HG03378 (cell line): ENCODE results near the gene DEFB132.
"Not testable (repeated sequence)": the region's sequence is repeated elsewhere in the genome, so short reads cannot be mapped to it uniquely, and the experiment has no call there.

Source experiments
- ATAC-seq: cut with Tn5 transposase; IDR thresholded peaks from one replicate; pipeline ENCODE4 v1.9.1; 2021; ENCODE audit warnings: mild to moderate bottlenecking, moderate library complexity; ENCODE audit not compliant: unreplicated experiment

Gene DEFB132, protein sequence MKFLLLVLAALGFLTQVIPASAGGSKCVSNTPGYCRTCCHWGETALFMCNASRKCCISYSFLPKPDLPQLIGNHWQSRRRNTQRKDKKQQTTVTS

DNA sequence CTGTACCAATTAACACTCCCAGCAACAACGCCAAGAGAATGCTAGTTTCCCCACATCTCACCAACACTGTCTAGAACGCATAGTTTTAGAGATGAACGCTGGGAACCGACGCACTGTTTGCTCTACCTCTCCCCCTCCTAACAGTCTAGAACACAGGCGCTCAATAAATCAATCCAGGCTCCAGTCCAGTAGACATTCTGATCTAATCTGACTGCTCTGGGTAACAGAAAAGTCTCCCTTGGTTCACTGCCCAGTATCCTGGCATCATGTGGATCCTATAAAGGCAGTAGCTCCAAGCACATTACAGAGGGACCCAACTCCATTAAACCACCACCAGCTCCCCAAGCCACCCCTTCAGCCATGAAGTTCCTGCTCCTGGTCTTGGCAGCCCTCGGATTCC lies at the start of gene DEFB132:
Gene DEFB132 (plus strand): TSS at position 306 of the 400 bp plus-strand sequence. CDS start 55 bp downstream, at position 361.
- ATAC-seq: no peak

DNA sequence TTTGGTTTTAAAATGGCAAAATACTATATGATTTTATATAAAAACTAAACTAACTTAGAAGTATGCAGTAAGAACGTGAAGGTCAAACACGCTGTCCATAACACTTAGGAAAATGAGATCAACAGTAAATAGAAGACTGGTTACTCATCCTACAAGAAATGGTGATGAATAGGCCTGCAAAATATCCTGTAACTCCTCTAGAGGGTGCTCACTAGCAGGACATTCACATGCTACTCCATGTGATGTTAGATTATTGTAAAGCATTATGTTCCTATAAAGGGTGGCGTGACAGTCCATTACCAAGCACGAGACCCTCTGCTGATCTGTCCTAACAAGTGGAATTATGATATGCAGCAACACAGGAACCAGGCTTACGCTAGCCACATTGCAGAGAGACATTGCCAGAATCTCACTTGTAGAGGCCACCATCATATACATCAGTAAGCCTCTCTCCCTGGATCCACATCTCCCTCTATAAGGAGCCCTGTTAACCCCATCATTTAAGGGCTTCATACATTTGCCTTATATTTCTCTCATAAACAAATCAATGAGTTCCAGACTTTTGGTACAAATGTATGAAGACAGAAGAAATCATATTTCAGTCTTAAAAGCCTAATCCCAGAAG lies 48.5 kb upstream of the DEFB132 start:
- ATAC-seq: peak; percentile 55

DNA sequence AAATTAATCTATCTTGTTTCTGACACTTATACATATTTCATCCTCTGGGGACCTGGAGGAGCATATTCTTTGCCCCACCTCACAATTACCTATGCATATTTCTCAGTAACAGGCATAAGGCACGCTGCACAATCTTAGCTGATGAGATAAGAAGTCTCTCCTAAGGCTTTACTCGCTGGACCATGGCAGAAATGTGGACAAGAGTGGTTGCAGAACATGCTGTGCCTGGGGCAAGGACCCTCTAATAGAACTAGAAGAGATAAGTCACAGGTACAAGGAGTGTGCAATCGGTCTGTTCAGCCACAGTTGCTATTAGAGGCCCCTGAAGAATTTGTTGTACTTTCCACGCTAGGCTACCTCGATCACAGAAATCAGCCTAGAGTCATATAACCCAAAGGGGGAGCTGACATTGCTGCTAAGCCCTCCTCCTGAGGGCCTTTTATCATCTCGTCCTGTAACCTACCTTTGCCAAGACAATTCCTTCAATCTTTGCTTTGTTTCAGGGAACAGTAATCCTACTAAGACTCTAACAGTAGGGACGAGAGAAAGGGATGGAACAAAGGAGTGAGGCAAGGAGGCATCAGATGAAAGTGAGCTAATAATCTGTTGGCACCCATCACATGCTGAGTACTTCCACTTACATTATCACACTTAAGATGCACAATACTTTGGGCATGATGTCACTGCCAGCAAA lies 46.6 kb upstream of the DEFB132 start:
- ATAC-seq: no peak

DNA sequence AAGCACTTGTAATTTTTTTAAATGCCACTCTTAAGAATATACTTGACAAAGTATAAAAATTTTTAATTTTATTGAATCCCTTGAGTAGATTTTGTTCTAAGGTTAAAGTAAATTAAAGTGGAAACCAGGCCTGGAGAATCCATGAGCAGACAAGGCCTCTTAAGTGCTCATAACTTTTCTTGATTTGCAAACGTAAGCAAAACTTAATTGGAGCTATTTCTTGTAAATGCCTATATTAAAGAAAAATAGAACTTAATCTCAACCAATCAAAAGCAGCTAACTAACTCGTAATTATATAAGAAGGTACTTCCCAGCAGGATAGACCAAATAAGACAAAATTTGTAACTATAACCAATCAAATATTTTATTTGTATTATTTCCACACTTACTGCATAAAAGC lies 43.1 kb upstream of the DEFB132 start:
- ATAC-seq: no peak

DNA sequence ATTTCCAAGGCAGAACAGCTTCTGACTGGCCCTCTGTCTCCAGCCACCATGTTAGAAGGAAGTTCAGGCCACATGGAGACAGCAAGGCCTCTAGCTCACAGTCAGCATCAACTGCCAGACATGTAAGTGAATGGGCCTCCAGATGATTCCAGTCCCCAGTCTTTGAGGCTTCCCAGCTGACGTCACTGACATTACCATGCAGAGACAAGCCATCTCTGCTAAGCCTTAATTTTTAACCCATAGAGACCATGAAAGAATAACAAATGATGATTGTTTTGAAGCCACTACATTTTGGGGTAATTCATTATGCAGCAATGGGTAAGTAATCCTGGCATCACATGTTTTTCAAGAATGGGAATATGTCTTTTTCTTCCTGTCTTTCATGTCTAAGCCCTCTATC lies 41.7 kb upstream of the DEFB132 start:
- no peak for ATAC-seq

DNA sequence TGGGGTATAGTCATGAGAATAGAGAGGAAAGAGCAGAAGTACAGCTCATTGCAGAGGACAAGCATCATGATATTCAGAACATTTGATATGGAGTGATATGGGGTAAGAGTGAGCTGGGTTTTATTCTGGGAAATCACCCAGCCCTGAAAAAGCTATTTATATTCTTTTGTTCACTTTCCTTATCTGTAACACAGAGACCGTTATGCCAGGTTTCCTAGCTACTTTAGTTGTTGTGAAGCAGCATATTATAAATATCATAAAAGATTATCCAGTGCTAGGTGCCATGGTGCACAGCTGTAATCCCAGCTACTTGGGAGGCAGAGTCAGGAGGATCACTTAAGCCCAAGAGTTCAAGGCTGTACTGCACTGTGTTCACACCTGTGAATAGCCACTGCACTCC lies 40.3 kb upstream of the DEFB132 start:
- ATAC-seq: no peak

DNA sequence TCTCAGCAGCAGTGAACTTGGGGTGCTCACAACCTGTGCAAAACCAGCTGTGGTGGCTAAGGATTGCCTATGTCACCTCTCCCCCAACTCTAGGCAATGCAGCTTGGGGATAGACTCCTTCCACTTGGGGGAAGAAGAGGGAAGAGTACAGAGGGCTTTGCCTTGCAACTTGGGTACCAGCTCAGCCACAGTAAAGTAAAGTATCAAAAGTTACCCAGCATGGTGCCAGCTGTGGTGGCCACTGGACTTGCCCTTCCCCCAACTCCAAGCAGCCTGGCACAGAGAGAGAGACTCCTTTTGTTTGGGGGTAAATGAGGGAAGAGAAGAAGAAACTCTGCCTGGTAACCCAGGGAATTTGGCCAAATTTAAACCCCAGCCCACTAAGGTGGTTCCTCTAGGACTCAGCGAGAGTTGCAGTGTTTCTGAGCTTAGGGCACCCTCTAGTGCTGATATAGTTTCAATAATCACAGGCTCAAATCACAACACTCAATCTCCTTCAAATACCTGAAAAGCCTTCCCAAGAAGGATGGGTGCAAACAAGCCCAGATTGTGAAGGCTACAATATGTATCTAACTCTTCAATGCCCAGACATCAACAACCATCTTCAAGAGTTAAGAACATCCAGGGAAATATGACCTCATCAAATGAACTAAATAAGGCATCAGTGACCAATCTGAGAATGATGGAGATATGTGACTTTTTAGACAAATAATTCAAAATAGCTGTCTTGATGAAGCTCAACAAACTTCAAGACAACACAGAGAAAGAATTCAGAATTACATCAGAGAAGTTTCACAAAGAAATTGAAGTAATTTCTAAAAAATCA lies 38.0 kb upstream of the DEFB132 start:
- ATAC-seq: no peak

DNA sequence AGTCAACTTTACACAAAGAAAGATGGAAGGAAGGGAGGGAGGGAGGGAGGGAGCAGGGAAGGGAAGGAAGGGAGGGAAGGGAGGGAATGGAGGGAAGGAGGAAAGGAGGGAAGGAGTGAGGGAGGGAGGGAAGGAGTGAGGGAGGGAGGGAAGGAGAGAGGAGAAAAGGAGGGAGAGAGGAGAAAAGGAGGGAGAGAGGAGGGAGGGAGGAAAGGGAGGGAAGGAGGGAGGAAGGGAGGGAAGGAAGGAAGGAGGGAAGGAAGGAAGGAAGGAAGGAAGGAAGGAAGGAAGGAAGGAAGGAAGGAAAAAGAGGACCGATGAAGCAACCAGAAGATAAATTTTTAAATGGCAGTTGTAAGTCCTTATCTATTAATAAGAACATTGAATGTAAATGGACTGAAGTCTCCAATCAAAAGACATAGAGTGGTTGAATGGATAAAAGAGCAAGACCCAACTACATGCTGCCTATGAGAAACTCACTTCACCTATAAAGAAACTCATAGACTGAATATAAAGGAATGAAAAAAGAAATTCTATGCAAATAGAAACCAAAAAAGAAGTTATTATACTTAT lies 36.2 kb upstream of the DEFB132 start:
- no peak for ATAC-seq

DNA sequence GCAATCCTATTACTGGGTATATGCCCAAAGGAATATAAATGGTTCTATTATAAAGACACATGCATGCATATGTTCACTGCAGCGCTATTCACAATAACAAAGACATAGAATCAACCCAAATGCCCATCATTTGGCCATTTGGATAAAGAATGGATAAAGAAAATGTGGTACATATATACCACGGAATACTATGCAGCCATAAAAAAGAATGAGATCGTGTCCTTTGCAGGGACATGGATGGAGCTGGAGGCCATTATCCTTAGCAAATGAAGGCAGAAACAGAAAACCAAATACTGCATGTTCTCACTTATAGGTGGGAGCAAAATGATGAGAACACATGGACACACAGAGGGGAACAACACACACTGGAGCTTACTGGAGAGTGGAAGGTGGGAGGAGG lies 31.6 kb upstream of the DEFB132 start:
- not testable (repeated sequence) for ATAC-seq

DNA sequence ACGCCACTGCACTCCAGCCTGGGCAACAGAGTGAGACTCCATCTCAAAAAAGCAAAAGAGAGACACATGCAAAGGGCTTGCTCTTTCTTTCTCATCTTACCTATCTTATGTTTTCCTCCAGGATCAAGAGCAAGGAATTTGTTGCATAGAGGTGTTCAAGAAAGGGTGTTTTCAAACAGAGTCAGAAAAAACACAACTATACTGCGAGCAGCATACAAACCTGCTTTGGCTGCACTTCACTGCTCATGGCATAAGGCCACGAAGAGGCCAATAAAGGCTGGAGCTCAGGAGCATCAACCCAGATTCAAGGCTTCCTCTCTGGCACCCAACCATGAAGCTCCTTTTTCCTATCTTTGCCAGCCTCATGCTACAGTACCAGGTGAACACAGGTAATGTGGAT lies 30.6 kb upstream of the DEFB132 start, which contains the start of gene DEFB129:
Gene DEFB129 (plus strand): TSS at position 301 of the 400 bp plus-strand sequence. CDS start 31 bp downstream, at position 332.
- ATAC-seq: no peak

DNA sequence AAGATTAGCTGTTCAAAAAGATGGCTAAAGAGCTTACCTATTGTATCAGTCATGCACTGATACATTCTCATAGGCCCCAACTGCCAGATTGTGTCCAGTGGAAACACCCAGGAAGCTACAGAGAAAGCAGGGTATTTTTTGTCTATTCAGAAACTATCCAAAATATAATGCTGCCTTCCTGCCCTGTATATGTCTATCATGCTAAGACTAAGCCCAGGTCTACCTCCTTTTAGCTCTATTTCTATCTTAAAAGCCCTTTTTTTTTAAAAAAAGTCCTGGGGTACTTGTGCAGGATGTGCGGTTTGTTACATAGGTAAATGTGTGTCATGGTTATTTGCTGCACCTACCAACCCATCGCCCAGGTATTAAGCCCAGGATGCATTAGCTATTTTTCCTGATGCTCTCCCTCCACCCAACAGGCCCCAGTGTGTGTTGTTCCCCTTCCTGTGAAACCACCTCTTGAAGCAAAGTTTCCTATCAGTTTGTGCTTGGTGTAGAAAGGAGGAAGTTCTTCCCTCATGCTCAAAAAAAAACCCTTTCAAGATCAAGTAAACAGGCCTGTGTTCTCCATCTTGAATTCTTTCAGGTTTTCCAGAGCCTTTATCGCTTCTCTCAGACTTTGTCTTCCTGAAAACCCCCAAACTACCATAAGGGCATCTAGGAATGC lies 30.0 kb upstream of the DEFB132 start:
- ATAC-seq: no peak

DNA sequence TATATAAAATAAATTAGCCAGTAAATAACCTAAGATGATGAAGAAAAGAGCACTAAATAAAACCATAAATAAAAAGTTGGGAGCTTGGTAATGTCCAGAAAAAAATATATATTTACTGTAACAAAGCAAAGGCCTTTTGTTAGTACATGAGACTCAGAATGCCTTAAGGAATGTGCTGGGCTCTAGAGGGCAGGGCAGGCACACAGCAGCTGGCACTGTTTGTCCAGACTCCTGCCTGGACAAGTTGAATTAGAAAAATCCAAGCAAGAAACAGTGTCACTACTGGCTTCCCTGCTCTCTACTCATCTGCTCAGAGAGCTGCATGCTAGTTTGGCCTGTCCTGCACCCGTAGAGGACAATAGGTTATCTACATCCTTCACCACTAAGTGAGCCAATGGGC lies 21.6 kb upstream of the DEFB132 start:
- ATAC-seq: no peak

DNA sequence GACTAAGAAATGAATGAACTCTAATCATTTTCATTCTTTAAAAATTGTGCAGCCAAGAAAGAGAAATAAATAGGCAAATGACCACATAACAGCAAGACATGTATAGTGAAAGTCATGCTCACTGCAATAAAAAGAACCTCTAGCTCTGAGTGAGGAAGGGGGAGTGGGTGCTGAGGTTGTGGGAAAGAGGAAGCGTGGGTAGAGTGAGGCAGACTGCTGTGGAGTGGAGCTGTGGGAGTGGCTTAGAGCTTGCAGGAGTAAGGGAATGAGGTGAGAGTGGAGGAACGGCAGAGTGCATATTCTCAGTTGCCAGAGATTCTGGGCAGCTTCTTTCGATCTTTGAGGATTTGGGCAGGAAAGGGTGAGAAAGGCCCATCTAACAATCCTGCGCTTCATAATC lies 20.0 kb upstream of the DEFB132 start:
- no peak for ATAC-seq

DNA sequence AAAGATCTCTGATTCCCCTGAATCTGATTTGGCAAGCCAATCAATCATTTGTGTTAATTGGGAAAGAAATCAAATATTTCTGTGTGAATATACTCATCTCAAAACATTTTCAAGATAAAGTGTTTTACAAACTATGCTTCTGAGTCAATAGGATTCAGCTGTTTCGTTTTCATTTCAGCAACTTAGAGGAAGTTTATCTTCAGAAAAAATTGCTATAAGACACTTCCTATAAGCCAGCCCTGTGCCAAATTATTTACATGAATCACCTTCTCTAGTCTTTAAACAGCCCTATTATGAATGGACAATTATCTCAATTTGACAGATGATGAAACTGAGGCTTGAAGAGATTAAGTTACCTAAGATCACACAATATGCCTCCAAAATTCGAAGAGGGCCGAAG lies 19.6 kb upstream of the DEFB132 start:
- ATAC-seq: no peak

DNA sequence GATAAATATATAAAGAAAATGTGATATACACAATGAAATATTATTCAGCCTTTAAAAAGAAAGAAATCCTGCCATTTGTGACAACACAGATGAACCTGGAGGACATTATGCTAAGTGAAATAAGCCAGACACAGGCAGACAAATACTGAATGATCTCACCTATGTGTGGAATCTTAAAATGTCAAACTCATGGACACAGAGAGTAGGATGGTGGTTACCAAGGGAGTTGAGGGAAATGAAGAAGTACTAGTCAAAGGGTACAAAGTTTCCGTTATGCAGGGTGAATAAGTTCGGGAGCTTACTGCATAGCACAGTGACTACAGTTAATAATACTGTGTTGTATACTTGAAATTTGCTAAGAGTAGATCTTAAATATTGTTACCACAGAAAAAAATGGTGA lies 14.6 kb upstream of the DEFB132 start:
- ATAC-seq: no peak

DNA sequence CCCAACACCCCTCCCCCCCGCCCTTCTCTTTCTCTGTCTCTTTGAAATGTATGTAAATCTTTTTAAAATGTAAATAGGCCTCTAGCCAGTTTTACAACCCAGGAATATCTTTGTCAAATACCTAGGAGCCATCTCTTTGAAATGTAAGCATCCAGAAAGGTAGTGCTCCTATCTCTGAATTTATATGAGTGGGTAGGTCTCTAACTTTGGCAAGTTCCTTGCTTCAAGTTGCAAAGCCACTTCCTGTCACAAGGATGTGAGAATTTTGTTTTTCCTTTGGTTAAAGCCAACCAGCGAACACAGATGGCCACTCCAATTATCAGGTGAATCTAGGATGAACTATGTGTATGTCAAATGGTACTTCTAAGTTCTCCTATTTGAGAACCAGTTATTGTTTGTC lies 6.2 kb upstream of the DEFB132 start:
- ATAC-seq: no peak

DNA sequence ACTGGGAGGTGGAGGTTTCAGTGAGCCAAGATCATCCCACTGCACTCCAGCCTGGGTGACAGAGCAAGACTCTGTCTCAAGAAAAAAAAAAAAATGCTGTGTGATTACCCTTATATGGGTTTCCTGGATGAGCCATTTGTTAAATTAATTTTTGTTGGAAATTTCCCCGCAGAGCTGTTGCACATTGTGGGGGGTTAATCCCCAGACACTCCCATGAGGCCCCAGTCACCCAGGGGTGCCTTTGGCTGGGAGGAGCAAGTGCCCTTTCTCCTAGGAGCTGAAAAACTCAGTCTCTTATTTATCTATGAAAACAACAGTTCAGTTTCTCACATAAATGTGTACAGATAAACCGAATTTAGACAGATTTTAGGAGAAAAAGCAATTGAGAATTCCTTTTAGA lies 4.7 kb upstream of the DEFB132 start:
- ATAC-seq: no peak

DNA sequence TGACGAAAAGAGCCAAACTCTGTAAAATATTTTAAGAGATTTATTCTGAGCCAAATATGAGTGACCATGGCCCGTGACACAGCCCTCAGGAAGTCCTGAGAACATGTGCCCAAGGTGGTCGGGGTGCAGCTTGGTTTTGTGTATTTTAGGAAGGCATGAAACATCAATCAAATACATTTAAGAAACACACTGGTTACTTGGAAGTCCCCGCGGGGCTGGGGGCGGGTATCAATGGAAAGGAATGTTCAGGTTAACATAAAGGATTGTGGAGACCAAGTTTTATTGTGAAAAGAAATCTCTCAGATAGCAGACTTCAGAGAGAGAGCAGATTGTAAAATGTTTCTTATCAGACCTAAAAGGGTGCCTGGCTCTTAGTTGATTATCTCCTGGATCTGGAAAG lies 4.1 kb upstream of the DEFB132 start:
- not testable (repeated sequence) for ATAC-seq

DNA sequence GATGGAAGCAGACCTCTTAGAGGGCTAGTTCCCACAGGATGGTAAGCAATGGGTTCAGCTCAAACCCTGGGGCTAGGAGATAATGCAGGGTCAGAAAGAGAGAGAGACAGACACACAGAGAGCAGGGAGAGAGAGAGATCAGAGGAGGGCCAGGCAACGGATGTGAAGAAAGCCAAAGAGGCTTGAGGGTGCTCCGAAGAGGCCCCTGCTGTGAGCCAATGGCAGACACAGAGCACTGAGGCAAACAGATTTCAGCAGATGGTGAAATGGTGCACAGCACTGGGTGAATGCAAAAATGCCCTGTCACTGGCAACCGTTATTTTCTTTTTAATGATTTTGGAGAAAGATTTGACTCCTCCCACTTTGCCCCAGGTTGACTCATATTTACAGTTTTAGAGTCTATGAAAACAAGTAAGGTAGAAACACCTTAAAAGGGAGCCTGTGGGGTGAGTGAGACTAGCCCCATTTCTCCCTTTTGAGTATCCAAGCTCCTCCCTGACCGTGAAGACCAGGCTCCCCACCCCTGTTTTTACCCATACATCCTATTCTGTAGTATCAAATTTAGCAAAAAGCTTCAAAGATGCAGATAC lies 840 bp downstream of the DEFB132 start:
- no peak for ATAC-seq

DNA sequence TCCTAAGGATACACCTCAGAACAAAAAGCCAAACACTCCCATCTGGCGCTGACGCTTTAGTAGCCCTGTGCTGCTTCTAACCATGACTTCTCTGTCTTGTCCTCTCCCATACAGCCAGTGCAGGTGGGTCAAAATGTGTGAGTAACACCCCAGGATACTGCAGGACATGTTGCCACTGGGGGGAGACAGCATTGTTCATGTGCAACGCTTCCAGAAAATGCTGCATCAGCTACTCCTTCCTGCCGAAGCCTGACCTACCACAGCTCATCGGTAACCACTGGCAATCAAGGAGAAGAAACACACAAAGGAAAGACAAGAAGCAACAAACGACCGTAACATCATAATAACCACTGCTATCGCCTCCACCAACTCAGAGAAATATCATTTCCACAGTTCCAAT lies 1.4 kb downstream of the DEFB132 start:
- ATAC-seq: no peak
